Karpas-422 (cell line): Measurements from ENCODE around the gene MRPL47. TPM values are rescaled to one million over a fixed set of nuclear protein-coding genes. Genes with fewer than 3 reads are reported as not detected.

Experiments
- DNase-seq: peaks from one replicate; pipeline ENCODE4 v3.0.0-alpha.2; 2015
- H2AFZ ChIP-seq: fragments of 200-600 bp; sonication (generic); 2 replicates; pipeline ENCODE4 v1.6.1; 2014; ENCODE audit warnings: antibody characterized with exemption, low read length, mixed read lengths
- H3K27ac ChIP-seq: fragments of 200-600 bp; sonication (generic); 2 replicates; pipeline ENCODE4 v1.5.1; 2014; ENCODE audit warnings: mild to moderate bottlenecking, low read length, moderate library complexity
- H3K27me3 ChIP-seq: fragments of 200-600 bp; sonication (generic); 2 replicates; pipeline ENCODE4 v1.6.1; 2014; ENCODE audit warnings: low read length, mixed read lengths
- H3K36me3 ChIP-seq: fragments of 200-600 bp; sonication (generic); 2 replicates; pipeline ENCODE4 v1.6.1; 2014; ENCODE audit warnings: low read length, mixed read lengths; ENCODE audit not compliant: insufficient read depth
- H3K4me1 ChIP-seq: fragments of 200-600 bp; sonication (generic); 2 replicates; pipeline ENCODE4 v1.6.1; 2014; ENCODE audit warnings: mild to moderate bottlenecking, low read length, mixed read lengths
- H3K4me2 ChIP-seq: fragments of 200-600 bp; sonication (generic); 2 replicates; pipeline ENCODE4 v1.6.1; 2014; ENCODE audit warnings: low read length, low read depth, mild to moderate bottlenecking; ENCODE audit not compliant: poor library complexity, severe bottlenecking
- H3K4me3 ChIP-seq: fragments of 200-600 bp; sonication (generic); 2 replicates; pipeline ENCODE4 v1.5.1; 2014; ENCODE audit warnings: mild to moderate bottlenecking, antibody characterized with exemption, low read length, mixed read lengths
- H3K79me2 ChIP-seq: fragments of 200-600 bp; sonication (generic); 2 replicates; pipeline ENCODE4 v1.6.1; 2014; ENCODE audit warnings: mild to moderate bottlenecking, low read length, mixed read lengths
- H3K9ac ChIP-seq: fragments of 200-600 bp; sonication (generic); 2 replicates; pipeline ENCODE4 v1.6.0; 2014; ENCODE audit warnings: low read length
- H3K9me2 ChIP-seq: fragments of 200-600 bp; sonication (generic), shearing (Covaris generic); replicated peaks from 2 replicates; pipeline ENCODE4 v1.6.0; 2014; ENCODE audit warnings: mild to moderate bottlenecking, low read length, moderate library complexity; ENCODE audit not compliant: insufficient read depth
- H3K9me3 ChIP-seq: fragments of 300-700, 200-600 bp; sonication (generic); 2 replicates; pipeline ENCODE4 v1.6.1; 2014; ENCODE audit warnings: low read length, mixed read lengths
- H4K20me1 ChIP-seq: fragments of 200-600 bp; sonication (generic); 2 replicates; pipeline ENCODE4 v1.6.1; 2014; ENCODE audit warnings: mild to moderate bottlenecking, antibody characterized with exemption, low read length, low read depth; ENCODE audit not compliant: insufficient read depth
- total RNA-seq: library from RNA; depleted of rRNA; stranded (reverse); fragments of >200 nt; shearing (Covaris generic); gene quantifications from 2 replicates; pipeline ENCODE4 v1.2.3, GENCODE V29; 2014; ENCODE audit warnings: low replicate concordance

MRPL47 gene
- total RNA-seq, 1 experiment from 2014 or later, result 37.3 TPM

DNA sequence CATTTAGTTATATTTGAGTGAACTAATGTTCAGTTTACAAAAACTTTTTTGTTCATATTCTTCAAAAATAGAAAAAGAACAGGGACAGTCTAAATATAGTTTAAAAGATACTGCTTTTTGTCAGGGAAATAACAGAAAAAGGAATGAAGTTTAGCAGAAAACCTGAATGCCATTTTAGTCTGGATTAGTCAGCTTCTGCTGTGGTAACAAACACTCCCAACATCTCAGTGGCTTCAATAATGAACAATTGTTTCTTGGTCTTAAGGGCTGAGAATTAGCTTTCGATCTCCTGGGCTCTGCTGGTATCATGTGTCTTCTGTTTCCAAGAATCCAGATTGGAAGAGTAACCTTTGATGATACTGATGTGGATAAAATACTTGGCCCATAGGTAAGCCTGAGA is 36.0 kb upstream of the MRPL47 start:
- H3K27ac ChIP-seq, result no peak overlapping the region
- no peak for DNase-seq

DNA sequence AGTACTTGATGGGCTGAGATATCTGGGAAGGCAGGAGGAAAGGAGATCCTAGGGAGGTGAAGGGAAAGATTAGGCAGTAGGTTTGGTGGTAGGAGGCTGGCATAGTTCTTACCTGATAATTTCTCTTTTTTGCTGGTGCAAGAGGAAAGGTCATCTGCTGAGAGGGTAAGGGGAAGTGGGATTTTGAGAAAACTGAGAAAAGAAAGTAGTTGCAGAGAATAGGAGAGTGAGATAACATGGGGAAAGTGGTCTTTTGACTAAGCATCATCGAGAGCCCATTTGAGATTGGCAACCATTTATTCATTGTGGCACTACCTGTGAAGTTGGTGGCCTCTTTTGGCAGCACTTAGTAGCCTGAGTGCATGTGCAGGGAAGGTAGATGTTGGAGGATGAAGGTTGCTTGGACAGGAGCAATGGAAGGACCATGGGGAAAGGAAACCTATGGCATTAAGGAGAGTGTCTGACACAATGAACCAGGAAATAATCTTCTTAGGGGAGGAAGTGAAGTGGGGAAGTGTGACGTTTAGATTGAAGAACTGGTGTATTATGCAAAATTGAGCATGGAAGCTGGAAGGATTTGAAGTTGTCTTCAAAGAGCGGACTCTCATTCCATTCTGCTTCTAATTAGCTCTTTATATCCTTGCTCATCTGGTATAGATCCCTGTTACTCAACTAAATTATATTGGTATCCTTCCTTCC is 26.5 kb upstream of the MRPL47 start:
- H3K4me2 ChIP-seq, result no peak overlapping the region
- peak; percentile 43 for DNase-seq
- H3K4me1 ChIP-seq, result peaks cover 3% of the 10 kb centered on the region
- no peaks in the 10 kb centered on the region for H3K9me2 ChIP-seq
- H3K9me3 ChIP-seq, result no peaks in the 10 kb centered on the region
- H3K27me3 ChIP-seq, result no peaks in the 10 kb centered on the region
- no peaks in the 10 kb centered on the region for H3K79me2 ChIP-seq
- no peak overlapping the region for H3K27ac ChIP-seq
- H3K36me3 ChIP-seq, result 0 out of 2 replicates have a peak, but pooled peaks cover under 1% of the 10 kb centered on the region
- no peak overlapping the region for H3K4me3 ChIP-seq
- H4K20me1 ChIP-seq, result no peaks in the 10 kb centered on the region
- H3K9ac ChIP-seq, result no peak overlapping the region
- no peak overlapping the region for H2AFZ ChIP-seq

More for the DNA sequence above, 36.0 kb upstream of the MRPL47 start:
- Histone ChIP-seq H3K4me1 (no peaks in the 10 kb centered on the region), H3K4me2 (no peak overlapping the region), H3K9me3 (no peaks in the 10 kb centered on the region), H3K9ac (no peak overlapping the region), H3K36me3 (no peaks in the 10 kb centered on the region), H3K4me3 (no peak overlapping the region), H3K79me2 (no peaks in the 10 kb centered on the region), H3K27me3 (no peaks in the 10 kb centered on the region), H3K9me2 (no peaks in the 10 kb centered on the region), H2AFZ (no peak overlapping the region), H4K20me1 (no peaks in the 10 kb centered on the region)

DNA sequence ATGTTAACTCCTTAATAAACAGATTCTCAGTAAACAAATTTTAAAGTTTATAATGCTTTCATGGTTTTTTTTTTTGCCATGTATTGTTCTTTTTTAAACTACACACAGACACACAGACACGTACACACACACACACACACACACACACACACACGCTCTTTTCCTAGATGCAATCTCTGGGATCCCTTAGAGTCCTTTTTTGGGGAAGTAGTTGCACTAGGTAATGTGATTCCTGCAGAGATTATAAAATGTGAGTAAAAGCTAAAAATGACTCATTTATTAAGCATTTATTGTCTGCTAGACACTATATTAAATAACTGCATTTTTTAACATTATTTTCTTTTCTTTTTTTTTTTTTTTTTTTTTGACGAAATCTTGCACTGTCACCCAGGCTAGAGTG is 20.0 kb upstream of the MRPL47 start:
- Histone ChIP-seq H3K9me2 (no peaks in the 10 kb centered on the region), H3K36me3 (peaks cover 37% of the 10 kb centered on the region), H3K4me2 (no peak overlapping the region), H3K9ac (no peak overlapping the region), H3K27me3 (no peaks in the 10 kb centered on the region), H4K20me1 (no peaks in the 10 kb centered on the region), H2AFZ (no peak overlapping the region), H3K27ac (no peak overlapping the region), H3K79me2 (0 out of 2 replicates have a peak, but pooled peaks cover 3% of the 10 kb centered on the region), H3K9me3 (no peaks in the 10 kb centered on the region), H3K4me3 (no peak overlapping the region), H3K4me1 (no peaks in the 10 kb centered on the region)
- no peak for DNase-seq

DNA sequence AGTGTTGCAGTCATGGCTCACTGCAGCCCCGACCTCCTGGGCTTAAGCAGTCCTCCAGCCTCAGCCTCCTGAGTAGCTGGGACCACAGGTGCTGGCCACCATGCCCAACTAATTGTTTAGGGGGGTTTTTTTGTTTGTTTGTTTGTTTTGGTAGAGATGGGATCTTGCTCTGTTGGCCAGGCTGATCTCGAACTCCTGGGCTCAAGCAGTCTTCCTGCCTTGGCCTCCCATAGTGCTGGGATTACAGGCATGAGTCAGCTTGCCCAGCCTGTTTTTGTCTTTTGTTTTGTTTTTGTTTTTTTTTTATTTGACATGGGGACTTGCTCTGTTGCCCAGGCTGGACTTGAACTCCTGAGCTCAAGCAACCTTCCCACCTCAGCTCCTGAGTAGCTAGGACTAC is 17.6 kb upstream of the MRPL47 start:
- Histone ChIP-seq H3K9me3 (no peaks in the 10 kb centered on the region), H3K9me2 (no peaks in the 10 kb centered on the region), H4K20me1 (no peaks in the 10 kb centered on the region), H3K4me3 (no peak overlapping the region), H2AFZ (no peak overlapping the region), H3K4me2 (no peak overlapping the region), H3K4me1 (no peaks in the 10 kb centered on the region), H3K27me3 (no peaks in the 10 kb centered on the region), H3K27ac (no peak overlapping the region), H3K36me3 (peaks cover 55% of the 10 kb centered on the region), H3K9ac (no peak overlapping the region), H3K79me2 (peaks cover 10% of the 10 kb centered on the region)
- DNase-seq, result no peak

DNA sequence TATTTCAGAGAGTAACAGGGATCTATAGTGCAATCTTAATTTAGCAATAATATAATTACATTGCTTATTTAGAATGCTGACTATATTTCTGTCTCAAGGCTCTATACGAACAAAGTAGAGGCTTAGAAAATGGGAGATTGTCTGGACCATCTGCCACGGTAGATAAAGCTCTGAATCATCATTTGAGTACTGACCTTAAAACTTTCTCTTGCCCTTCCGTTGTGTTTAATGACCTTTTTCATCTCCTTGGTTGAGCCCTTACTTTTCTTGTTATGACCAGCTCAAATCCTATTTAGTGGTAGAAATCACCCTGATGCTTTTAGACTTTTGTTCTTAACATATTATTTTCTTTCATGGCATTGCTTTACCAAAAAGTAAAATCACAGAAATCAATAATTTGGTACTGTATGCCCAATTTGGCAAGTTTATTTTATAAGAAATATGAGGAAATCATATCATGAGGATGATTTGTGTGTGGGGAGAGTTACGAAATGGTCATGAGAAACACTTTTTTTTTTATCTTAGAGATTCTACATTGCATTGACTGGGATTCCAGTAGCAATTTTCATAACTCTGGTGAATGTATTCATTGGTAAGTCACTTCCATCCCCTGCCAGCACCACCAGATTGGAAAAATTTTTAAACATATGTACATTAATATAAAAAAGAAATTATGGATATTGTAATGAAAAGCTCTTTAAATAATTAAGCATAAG is 11.2 kb upstream of the MRPL47 start:
- no peak overlapping the region for H3K4me2 ChIP-seq

DNA sequence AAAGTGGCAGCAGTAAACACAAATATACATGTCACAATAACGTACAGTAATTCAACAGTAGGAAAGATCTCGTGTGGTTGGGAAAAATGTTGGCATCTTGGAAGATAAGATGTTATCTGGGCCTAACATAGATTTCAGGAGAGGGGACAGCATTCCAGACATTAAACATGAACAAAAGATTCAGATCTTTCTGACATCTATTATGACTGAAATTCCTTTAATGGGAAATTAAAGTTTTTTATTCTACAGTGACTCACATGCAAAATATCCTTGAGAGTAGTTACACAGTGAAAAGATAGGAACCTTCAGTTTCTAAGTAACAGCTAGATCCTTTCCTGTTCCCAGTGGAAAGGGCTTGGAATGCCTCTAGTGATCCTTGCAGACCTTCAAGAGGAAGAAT is 9.4 kb upstream of the MRPL47 start:
- no peak for DNase-seq
- Histone ChIP-seq H3K4me2 (no peak overlapping the region), H3K9me3 (no peaks in the 10 kb centered on the region), H4K20me1 (no peaks in the 10 kb centered on the region), H2AFZ (no peak overlapping the region), H3K9ac (no peak overlapping the region), H3K36me3 (peaks cover 39% of the 10 kb centered on the region), H3K4me1 (peaks cover 31% of the 10 kb centered on the region), H3K27me3 (no peaks in the 10 kb centered on the region), H3K9me2 (no peaks in the 10 kb centered on the region), H3K4me3 (no peak overlapping the region), H3K79me2 (peaks cover 66% of the 10 kb centered on the region), H3K27ac (peak overlapping the region; percentile 28; the same call in 1 of the 2 replicates)

More for the DNA sequence above, 11.2 kb upstream of the MRPL47 start:
- Histone ChIP-seq H3K9me2 (no peaks in the 10 kb centered on the region), H3K9ac (no peak overlapping the region), H3K4me3 (no peak overlapping the region), H4K20me1 (no peaks in the 10 kb centered on the region), H3K9me3 (no peaks in the 10 kb centered on the region), H2AFZ (no peak overlapping the region), H3K27ac (no peak overlapping the region), H3K4me1 (peaks cover 24% of the 10 kb centered on the region), H3K27me3 (no peaks in the 10 kb centered on the region), H3K36me3 (peaks cover 42% of the 10 kb centered on the region), H3K79me2 (peaks cover 50% of the 10 kb centered on the region)
- DNase-seq, result no peak

DNA sequence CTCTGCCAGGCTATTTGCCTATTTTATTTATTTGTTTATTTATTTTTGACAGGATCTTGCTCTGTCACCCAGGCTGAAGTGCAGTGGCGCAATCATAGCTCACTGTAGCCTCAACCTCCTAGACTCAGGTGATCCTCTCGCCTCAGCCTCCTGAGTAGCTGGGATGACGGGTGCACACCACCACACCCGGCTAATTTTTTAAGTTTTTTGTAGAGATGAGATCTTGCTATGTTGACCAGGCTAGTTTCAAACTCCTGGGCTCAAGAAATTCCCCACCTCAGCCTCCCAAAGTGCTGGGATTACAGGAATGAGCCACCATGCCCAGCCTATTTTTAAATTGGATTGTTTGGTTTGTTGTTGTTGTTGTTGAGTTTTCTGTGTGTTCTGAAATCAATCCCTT is 5.6 kb upstream of the MRPL47 start:
- Histone ChIP-seq H3K36me3 (peaks cover 18% of the 10 kb centered on the region; the same call in 1 of the 2 replicates), H3K4me2 (no peak overlapping the region), H3K27ac (no peak overlapping the region), H4K20me1 (no peaks in the 10 kb centered on the region), H3K4me1 (peaks cover 65% of the 10 kb centered on the region), H2AFZ (no peak overlapping the region), H3K9ac (no peak overlapping the region), H3K9me3 (no peaks in the 10 kb centered on the region), H3K79me2 (peaks cover 81% of the 10 kb centered on the region), H3K9me2 (no peaks in the 10 kb centered on the region), H3K27me3 (no peaks in the 10 kb centered on the region), H3K4me3 (no peak overlapping the region)
- DNase-seq, result no peak

DNA sequence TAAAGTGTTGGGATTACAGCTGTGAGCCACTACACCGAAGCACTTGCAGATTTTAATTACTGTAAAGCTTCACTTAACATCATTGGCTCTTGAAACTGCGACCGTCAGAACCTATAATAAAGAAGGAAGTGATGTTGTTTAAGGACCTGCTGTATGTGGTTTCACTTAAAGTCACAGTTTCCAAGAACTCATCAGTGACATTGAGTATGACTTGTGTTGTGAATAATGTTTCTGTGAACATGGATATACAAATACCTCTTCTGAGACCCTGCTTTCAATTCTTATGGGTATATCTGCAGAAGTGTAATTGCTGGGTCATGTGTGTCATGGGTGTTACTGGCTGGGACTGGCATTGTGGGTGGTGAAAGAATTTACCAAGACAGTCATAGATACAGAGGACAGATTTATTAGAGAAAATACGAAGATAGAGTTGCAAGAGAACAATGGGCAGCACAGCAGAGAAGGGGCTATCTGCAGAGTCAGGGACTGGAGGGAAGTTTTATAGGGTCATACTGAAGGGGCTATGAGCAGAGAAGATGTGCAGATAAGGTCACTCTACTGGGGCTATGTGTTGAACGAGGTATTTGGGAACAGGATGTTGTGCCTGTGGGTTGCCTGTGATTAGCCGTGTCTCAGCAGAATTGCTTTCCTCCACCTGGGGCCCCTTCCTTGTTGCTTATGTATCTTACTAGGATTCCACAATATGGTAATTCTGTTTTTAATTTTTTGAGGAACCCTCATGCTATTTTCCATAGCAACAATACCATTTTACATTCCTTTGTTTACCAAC is 4.7 kb upstream of the MRPL47 start:
- peak overlapping the region; percentile 53 for H3K27ac ChIP-seq
- H3K9me3 ChIP-seq, result no peaks in the 10 kb centered on the region
- H3K9ac ChIP-seq, result 0 out of 2 replicates have a peak overlapping the region, but pooled peaks have one; percentile 0
- peaks cover 65% of the 10 kb centered on the region for H3K4me1 ChIP-seq
- no peak overlapping the region for H2AFZ ChIP-seq
- no peaks in the 10 kb centered on the region for H4K20me1 ChIP-seq
- DNase-seq, result no peak
- H3K4me3 ChIP-seq, result no peak overlapping the region
- peaks cover 18% of the 10 kb centered on the region; the same call in 1 of the 2 replicates for H3K36me3 ChIP-seq
- no peaks in the 10 kb centered on the region for H3K27me3 ChIP-seq
- peak overlapping the region; percentile 7 for H3K4me2 ChIP-seq
- no peaks in the 10 kb centered on the region for H3K9me2 ChIP-seq
- peaks cover 86% of the 10 kb centered on the region for H3K79me2 ChIP-seq
